ENCODE data around the gene CACNB1. TPM values are rescaled to one million over a fixed set of nuclear protein-coding genes. Genes with fewer than 3 reads are reported as not detected.

CACNB1 gene
- polyA plus RNA-seq, 1 donor: 12.2 TPM

DNA sequence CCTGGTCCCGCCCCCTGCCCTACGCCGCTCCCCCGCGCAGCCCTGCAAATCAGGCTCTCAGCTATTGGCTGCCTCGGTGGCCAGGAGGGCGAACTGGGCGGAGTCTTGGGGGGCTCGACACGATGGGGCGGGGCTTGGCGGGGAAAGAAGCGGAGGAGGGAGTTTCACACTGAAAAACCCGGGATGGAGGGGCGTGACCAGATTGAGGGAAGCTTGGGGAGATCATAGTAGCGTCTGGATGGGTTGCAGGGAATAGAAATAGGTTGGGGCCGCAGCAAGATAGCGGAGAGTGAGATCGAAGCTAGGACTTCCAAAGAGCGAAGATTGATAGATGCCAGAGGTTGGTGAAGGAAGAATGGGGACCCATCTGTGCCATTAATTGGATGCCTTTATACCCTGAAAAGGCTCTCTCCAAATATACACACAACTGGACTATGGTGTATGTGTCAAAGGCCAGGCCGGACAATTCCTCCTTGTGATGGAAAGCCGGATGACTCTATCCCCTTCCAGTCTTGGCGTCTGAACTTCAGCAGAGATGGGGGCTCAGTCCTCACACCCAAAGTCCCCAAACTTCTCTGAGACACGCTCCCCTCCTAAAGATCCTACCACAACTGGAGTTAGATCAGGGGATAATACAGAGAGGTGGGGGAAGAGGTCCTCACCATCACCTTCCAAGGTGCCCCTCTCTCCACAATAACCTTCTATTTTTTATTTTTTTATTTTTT, 28.7 kb upstream of the CACNB1 start:
- DNase-seq: peak; percentile 91

DNA sequence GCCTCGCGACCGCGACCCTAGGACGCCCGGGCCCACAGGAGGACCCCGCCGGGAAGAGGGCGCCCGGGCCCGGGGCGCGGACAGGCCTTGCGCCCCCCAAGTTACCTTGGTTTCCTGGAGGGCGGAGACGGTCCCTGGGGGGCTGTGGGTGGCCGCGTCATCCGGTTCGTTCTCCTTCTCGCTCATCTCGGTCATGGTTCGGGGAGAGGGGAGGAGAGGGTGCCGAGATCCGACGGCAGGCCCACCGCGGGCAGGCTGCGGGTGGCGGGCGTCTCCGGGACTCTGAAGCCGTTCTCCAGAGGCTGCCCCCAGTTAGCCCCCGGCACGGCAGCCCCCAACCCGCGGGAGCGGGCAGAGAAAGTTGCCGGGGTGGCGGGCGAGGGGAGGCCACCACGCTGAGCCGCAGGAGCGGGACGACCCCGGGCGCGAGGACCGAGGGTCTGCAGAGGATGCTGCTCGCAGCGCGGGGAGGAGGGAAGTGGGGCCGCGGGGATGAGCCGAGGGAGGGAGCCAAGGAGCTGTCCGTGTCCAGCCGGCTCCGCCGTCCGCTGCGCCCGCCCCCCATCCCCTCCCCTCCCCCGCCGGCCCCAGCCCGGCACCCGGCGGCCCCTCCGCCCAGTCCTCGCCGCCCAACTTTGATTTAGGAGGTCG, 28.0 kb upstream of the CACNB1 start, which contains the start of gene STAC2:
TSS of gene STAC2 (minus strand) at position 638 of the 651 bp plus-strand sequence. CDS start at position 195, 443 bp downstream.
- no peak for DNase-seq

DNA sequence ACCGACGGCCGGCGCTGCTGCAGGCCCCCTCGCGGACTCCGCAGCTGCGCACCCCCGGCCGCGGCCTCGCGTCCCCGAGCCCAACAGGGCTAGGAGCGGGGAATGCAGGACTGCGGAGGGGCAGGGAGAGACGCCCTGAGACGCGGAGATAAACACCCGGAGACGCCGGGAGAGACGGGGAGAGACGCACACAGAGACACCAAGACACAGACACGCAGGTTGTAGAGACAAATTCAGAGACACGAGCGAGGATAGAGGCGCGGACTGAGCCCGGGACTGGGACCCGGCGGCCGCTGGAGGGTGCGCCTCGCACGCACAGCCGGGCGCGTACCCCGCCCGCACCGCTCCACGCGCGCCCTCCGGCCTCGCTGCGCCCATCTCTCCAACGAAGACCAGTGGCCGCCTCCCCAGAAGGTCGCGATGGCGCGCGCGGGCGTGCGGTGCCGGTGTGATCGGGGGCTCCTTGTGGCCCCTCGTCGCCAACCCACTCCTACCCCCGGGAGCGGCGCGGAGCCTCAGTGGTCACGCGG, 27.4 kb upstream of the CACNB1 start:
- no peak for DNase-seq

DNA sequence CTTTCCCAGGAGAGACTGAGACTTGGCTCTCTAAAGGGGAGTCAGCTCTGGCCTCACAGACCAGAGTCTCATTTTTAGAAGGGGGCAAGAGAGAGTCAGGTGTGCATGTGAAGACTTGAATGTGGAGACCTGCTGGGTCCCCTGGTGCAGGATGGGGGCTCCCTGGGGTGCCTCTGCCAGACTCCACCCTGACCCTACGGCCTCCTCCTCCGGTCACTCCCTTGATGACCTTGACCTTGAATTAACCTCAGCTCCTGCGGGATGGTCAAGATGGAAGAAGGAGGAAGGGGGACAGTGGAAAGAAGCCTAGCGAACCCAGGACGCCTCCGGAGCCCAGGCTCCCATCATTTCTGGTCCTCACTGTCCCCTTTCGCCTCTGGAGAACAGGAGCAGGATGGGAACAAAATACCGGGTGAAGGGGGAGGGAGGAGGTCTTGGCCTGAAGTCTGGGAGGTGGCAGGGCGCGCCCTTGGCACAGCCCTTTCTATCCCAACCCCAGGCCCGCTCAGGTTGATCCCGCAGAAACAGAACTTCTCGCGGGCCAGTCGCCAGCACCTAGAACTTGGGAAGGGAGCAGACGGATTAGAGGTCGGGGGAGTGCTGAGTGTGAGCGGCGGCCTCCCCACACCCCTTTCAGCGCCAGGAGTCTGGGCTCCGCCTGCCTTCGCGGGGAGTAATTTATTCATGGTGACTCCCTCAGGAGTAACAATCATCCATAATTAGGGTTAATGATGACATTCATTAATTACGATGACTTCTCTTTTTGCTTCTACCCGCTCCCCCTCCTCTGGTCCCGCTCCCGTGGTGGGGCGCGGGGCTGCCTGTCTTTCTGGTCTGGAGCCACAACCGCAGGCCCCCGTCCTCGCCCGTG, 26.7 kb upstream of the CACNB1 start:
- DNase-seq: no peak

DNA sequence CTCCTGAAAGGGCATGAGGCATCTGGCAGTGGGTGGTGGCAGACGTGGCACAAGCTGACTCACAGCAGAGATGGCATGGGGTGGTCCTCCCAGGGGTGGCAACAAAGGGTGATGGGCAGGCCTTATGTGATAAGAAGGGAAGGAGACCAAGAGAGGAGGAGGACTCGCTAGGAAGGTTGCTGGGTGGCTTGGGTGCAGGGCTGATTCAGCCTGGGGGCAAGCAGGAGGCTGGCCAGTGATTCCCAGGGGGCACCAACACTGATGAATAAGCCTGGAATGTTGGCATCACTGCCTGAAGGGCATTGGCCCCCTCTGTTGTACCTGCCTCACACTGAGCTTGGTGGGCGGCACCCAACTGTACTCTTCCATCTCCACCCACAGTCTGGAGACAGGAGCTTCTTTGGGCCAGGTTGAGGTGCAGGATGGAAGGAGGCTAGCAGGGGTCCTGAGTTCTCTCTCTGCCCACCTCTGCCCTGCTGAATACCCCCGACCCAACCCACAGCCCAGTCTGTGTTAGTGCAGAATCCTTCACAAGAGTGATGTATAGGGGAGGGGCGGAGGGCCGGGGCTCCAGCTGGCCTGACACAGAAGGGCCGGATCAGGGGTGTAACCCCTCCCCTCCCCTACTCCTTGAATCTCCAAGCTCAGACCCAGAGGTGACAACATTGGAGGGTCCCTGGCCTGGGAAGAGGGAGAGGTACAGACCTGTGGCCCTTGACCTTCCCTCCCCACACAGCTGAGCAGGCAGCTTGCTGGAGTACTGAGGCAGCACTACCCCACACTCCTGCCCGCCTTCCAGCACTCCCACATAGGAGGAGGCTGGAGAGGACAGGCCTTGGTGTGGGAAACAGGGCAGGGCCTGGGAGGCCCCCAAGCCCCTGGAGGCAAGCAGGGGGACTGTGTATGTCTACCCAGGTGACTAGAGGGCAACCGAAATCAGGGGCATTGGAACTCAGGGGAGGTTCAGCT, 25.7 kb upstream of the CACNB1 start:
- DNase-seq: no peak

DNA sequence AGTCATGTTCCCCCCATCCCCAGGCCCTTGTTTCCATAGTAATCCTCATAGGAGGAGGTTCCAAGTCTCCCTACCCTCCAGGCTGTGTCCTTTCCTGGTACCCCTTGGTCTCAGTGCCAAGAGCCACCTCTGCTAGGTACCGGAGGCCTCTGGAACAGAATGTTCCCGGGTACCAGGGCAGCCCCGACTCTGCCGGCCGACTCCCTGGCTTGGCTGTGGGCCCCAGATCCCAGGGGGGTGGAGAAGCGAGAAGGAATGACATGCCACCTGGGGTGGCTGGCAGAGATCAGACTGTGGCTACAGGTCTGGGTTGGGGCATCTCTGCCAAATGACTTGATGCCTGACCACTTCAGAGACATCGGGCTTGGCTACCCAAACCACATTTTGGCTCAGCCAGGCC, 24.7 kb upstream of the CACNB1 start:
- no peak for DNase-seq

DNA sequence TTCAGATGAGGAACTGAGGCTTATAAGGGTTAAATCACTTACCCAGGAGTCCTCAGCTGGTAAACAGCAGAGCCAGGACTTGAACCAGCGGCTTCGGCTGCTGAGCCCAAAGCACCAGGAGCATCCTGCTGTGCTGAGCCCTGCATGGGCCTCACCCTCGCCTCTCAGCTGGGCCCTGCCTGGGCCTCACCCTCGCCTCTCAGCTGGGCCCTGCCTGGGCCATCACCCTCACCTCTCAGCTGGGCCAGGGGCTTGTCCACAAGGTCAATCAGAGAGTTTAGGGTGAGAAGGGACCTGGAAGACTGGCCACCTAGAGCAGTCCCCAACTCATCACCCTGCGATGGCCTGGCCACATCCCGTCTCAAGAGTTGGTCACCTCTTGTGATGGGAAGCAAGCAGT, 24.1 kb upstream of the CACNB1 start:
- no peak for DNase-seq

DNA sequence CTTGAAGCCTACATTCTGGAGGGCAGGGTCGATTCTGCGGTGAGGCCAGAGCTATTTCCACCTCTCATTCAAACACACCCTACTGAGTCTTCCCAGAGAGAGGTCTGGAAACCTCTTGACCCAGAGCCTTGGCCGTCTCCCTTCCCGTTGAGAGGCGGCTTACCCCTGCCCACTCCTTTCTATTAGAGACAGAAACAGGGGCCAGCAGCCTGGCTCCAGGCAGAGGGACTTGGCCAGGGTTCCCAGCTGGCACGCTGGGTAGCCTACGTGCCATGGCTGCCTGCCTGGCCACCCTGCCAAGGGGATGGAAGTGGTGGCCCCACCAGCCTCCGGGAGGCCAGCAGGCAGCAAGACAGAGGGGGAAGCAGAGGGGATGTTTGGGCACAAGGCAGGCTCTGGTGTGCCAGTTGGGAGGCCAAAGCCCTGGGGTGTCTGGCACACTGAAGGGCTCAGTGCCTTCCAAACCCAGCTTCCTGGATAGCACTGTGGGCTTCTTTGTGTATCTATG, 22.2 kb upstream of the CACNB1 start:
- no peak for DNase-seq

DNA sequence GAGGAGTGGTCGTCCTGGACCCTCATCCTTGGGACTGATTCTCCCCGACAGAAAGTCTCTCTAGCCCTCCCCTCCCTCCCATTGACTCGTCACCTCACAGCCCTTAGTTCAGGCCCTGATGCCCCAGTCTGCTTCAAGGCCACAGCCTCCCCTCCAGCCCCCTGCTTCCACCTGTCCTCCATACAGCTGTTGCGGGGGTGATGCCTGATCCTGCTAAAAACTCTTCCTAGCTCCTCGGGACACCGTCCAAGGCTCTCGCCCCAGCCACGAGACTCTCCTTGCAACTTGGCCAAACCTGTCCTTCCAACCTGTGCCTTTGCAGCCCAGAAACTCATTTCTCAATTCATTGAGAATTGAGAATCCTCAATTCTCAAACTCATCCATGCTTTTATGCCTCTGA, 21.4 kb upstream of the CACNB1 start:
- no peak for DNase-seq

DNA sequence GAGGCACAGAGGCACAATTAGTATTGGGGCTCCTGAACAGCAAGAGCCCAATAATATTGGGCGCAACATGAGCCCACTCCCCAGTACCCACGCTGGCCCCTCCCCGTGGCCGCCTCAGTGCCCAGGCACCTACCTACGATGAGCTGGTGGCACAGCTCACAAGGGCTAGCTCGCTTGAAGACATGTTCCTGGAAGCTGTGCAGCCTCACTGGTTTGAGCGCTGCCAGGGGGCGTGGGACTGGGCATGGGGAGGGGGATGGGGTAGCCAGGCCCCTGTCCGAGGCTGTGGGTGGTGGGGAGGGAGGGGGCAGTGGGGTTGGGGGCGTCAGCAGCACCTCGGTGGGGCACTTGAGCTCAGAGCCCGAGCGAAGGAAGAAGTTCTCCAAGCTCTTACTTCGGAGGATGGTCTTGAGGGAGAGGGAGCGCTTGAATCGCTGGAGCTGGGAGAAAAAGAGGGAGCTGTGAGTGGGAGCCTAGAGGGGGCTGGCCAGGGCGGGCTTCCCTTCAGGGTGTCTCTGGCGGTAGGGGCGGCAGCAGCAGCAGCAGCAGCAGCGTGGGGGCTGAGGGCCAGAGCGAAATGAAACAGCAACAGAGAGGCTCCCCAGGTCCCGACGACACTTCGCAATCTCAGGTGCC, 20.4 kb upstream of the CACNB1 start:
- no peak for DNase-seq

DNA sequence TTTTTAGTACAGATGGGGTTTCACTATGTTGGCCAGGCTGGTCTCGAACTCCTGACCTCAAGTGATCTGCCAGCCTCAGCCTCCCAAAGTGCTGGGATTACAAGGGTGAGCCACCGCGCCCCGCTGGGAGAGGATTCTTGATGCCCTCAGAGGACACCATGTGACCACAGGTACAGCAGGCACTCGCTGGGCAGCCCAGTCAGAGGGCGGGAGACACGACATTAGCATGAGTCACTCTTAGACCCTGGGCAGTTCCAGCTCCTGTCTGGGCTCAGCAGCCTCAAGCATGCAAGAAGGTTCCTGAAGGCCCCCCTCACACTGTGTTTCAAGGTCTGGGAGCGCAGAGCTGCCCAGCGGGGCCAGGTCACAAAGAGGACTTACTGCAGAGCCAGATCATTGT, 16.4 kb upstream of the CACNB1 start:
- DNase-seq: no peak

DNA sequence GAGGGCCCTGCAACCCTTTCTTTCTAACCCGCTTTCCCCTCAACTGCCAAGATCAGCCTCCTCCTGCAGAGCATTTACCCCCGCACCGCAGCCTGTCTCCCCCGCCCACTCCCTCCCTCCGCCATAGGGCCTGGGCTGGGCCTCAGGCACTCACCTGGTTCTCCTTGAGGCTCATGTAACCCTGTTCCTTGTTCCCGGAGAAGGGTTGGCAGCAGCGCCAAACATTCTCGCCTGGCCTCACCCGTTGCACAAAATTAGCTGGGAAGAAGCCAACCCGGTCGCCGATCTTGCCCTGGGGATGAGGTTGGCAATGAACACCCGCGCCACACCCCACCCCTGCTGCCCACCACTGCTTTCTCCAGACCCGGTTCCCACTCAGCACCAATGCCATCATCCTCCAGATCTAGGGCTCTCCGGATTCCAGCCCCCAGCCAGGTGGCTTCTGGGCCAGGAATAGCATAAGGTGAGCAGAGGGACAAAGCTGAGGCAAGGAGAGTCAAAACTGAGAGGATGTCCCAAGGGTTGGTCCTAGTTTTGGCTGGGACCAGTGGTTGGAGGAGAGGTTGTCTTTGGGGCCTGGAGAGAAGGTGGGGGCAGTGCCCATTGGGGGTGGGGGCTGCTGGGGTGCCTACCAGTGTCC, 15.5 kb upstream of the CACNB1 start:
- no peak for DNase-seq

DNA sequence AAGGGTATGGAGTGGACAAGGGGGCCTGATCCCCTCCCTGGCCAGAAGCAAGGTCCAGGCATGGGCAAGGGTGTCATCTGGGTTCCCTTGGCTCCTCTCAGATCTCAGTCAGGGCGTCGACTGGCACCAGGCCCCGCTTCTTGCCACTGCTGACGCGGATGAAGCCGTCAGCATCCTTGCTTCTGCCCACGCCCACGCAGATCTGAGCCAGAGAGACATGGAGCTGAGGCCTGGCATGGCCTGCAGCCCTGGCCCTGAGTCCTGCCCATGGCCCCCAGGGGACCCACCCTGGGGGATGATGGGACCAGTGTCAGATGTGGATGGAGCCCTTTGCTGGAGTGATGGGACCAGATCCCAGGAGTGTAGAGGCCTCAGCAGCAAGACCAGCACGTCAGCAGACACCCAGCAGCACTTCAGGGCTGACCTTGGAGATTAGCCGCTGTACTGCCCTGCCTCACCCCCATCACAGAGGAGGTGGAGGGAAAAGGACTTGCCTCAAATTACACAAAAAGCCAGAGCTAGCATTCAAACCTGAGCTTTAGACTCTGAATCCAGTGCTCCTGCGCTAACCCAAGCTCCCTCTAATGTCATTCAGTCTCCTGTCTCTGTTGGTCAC, 14.8 kb upstream of the CACNB1 start:
- DNase-seq: no peak

DNA sequence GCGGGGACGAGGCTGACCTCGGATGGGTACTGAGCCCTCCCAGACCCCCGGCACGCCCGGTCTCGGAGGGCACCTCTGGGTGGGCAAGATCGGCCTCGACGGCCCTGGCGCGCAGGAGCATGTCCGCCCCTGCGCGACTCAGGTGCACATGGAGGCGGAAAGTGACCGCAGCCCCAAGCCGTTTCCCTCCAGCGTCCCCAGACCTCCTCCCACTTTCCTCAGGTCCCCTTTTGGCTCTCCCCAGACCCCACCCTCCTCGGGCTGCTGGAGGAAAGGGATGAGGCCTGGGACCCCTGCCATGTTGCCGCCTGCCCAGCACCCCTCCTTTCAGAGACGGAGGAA, 12.6 kb upstream of the CACNB1 start:
- DNase-seq: no peak

DNA sequence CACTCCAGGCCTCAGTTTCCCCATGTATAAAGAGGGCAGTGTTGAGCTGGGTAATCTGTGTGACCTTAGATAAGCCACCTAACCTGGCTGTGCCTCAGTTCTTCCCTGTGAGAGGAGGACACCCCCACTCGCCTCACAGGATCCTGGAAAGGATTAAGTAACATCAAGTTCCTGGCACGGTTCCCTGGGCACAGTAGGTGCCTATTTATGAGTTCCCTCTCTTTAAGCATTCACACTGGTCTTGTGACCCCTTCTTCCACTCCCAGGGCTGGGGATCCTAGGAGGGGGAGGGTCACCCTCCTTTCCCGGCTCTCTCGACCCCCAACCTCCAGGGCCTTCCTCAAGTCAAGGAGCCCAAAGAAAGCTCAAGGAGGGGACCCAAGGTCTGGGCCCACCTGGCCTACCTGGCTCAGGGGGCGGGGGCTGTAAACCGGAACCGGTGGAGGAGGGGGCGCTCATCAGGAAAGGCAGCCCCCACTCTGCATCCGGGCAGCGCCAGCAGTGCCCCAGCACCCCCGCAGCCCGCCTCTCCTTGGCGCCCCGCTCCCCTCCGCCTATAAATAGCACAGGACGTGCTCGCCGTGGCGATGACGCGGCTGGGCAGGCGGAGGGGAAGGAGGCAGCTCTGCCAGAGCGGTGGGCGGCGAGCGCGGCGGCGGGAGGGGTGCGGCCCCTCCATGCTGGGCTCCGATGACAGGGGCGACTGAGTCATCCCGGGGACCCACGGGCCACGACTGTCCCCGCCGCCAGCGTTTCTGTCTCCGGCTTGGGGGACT, 12.0 kb upstream of the CACNB1 start:
- DNase-seq: no peak

DNA sequence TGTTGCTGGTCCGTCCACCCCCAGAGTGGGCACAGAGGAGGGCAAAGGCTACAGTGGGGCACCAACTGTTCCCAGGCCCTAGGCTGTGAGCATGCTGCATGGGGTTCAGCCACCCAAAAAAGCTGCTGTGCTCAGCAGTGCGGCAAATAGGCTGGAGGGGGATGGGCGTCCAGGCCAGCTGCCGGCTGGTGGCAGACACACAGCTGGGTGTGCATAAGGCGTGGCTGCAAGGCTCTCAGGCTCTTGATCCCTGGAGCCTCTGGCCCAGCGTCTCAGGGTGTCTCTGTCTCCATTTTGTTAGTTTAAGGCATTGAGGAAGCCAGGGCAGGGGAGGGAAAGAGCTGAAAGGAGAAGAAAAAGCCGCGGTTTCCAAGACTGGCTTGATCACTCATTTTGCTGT, 11.4 kb upstream of the CACNB1 start:
- DNase-seq: no peak

DNA sequence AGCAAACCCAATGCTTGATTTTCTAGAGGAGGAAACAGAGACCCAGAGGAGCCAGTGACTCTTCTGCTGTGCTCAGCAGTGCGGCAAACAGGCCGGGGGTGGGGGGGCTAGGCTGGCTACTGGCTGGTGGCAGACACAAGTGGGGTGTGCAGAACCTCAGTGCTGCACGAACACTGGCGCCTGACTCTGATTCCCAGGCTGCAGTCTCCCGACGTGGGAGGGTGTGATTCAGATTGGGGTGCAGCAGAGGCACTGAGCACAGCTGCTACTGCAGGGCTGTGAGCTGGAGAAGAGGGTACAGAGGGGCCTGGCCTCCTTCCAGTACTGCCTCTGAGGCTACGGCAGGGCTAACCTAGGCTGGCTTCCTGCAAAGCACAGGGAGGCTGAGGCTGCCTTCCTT, 10.7 kb upstream of the CACNB1 start:
- DNase-seq: no peak

DNA sequence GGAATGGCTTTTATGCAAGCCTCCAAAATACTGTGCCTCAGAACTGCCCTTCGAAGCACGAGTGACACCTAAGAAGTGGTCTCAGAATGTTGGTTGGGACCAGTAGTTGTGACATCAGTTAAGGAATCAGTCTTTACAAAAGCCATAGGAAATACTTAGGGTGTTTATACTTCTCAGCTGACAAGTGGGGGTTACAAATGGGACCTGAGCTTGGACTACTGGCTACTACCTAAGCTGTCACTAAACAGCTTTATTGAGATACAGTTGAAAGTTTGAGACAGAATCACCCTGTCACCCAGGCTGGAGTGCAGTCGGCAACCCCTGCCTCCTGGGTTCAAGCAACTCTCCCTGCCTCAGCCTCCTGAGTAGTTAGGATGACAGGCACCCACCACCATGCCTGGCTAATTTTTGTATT, 7.7 kb upstream of the CACNB1 start:
- DNase-seq: no peak

DNA sequence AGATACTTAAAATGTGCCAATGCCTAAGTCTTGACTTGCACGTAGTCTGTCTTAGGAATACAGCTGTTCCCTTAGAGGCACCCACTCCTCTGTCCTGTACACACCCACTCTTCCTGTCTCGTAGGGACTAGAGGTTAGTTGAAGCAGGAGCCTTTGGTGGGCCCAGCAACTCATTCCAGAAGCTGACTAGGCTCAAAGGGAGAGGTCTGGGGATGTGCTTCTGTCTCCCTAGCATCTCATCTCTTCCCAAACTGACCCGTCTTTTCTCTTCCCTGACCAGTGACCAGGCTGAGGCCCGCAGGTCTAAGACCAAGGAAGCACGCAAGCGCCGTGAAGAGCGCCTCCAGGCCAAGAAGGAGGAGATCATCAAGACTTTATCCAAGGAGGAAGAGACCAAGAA, 6.8 kb upstream of the CACNB1 start:
- no peak for DNase-seq

Data from left kidney (tissue), 2 donors.